GM18498 (cell line): ENCODE measurements around the gene MON2.
A peak's percentile ranks its signal among the peaks of the same experiment; 100 is the strongest.
"Not testable (repeated sequence)": the region's sequence is repeated elsewhere in the genome, so short reads cannot be mapped to it uniquely, and the experiment has no call there.

Experiments
- ATAC-seq: cut with Tn5 transposase; IDR thresholded peaks from one replicate; pipeline ENCODE4 v1.9.1; 2021; ENCODE audit warnings: mild to moderate bottlenecking, moderate library complexity; ENCODE audit not compliant: unreplicated experiment

MON2 gene

DNA sequence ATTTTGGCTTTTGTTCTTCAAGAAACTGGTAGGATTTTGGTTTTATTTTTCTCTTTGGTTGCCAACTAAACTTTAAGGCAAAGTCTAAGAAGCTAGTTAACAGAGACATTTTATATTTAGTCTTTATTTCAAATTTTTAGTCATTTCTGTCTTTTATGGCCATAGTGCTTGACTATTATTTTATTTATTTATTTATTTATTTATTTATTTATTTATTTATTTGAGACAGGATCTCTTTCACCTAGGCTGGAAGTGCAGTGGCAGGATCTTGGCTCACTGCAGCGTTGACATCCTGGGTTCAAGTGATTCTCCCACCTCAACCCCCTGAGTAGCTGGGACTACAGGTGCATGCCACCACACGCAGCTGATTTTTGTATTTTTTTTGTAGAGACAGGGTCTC, 3.1 kb downstream of the MON2 start:
- ATAC-seq = no peak

DNA sequence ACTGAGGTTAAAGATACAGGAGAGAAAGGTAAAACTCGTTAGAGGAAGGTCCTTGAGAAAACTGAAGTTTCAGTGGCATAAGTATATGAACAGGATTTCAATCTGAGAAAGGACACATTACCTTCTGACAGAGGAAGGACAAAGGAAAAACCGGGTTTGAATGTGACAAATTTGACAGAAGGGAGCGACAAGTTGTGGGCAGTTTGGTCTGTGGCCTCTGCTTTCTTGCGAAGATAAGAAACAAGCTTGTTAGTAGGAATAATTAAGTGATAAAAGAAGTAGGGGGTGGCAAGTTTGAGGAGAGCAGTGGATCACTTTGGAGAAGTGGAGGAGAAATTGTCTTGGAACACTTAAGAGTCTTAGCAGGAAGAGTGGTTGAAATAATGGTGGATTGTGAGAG, 5.1 kb downstream of the MON2 start:
- no peak for ATAC-seq

GRCh38 chr12:62472472-62472871, 5.8 kb downstream of the MON2 start:
- ATAC-seq = no peak

- no peak for ATAC-seq
Observed at GRCh38 chr12:62481843-62482540, 15.4 kb downstream of the MON2 start.

DNA sequence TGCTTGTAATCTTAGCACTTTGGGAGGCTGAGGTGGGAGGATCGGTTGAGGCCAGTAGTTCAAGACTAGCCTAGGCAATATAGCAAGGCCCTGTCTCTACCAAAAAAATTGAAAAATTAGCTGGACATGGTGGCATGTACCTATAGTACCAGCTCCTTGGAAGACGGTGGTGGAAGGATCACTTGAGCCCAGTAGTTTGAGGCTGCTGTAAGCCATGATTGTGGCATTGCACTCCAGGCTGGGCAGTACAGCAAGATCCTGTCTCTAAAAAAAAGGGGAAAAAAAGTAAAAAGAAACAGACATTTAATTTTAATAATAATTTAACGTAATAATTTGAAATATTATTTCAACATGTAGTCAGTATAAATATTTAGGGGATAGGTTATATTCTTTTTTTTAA, 16.1 kb downstream of the MON2 start:
- no peak for ATAC-seq

DNA sequence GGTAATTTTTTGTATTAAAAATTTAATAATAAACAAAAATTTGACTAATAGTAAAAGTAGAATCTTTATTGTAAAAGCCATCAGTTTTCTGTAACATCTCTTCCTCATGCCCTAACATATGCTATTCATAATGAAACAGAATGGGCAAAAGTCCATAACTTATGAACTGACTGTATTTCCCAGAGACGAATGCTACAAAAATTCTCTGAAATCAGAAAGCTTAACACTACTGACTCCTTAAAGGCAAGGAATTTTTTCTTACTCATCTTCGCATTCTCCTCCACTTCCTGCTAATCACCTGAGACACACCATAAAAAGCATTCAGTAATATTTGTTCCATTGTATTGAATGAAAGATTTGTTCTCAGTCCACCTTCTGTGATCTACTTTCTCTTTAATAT, 17.6 kb downstream of the MON2 start:
- no peak for ATAC-seq

- no peak for ATAC-seq
Observed at GRCh38 chr12:62505786-62506185, 39.2 kb downstream of the MON2 start.

- no peak for ATAC-seq
Observed at GRCh38 chr12:62512901-62513300, 46.3 kb downstream of the MON2 start.

DNA sequence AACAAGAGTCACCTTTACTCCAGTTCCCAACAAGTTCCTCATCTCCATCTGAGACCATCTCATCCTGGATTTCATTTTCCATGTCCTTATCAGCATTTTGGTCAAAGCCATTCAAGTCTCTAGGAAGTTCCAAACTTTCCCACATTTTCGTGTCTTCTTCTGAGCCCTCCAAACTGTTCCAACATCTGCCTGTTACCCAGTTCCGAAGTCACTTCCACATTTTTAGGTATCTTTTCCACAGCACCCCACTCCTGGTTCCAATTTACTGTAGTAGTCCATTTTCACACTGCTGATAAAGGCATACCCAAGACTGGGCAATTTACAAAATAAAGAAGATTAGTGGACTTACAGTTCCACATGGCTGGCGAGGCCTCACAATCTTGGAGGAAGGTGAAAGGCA, 47.5 kb downstream of the MON2 start:
- not testable (repeated sequence) for ATAC-seq

DNA sequence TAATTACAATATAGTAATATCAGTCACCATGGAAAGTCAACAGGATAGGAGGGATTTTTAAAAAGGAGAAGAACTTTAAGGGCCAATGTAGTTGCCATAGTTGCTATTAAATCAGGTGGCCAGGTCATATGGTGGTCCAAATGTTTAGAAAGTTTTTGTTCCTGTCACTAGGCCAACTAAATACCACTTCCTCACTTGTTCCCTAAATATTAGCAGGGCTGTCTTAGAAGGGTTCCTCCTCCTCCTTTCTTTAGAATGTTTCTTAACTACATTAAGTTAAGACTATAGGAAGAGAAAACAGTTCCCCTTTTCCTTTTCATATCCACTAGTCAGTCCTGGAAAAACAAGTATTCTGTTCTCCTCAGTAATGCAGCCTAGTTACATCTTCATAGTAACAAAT, 50.3 kb downstream of the MON2 start:
- no peak for ATAC-seq

DNA sequence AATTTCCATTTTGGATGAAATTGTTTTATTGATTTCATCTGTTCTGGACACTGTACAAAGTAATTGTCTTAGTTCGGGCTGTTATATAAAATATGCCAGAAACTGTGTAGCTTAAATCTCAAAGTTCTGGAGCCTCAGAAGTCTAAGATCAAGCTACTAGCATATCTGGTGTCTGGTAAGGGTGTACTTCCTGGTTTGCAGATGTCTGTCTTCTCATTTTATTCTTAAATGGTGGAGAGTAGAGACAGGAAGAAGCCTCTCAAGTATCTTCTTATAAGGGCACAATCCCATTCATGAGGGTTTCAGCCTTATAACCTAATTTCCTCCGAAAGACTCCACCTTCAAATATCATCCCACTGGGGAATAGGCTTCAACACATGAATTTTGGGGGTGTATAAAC, 51.3 kb downstream of the MON2 start:
- no peak for ATAC-seq

DNA sequence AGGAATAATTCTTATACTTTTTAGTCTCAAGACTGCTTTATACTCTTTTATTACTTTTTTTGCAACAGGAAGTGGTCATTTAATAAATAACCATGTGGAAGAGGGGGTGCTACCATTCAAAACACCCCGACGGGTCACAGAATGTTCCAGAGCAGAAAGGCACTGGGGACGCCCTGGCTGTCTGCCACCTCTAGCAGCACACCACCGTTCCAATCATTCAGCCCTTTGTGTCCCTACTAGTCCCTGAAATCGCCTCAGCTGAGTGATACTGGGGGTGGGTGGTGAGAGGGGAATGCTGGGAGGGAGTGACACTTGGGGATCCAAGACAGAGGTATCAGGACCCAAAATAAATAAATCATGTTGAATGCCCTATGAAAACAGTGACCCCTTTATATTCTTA, 52.4 kb downstream of the MON2 start:
- ATAC-seq = no peak

- ATAC-seq = no peak
Observed at GRCh38 chr12:62520361-62520760, 53.7 kb downstream of the MON2 start.

GRCh38 chr12:62522984-62523383, 56.4 kb downstream of the MON2 start:
- ATAC-seq = peak; percentile 60

DNA sequence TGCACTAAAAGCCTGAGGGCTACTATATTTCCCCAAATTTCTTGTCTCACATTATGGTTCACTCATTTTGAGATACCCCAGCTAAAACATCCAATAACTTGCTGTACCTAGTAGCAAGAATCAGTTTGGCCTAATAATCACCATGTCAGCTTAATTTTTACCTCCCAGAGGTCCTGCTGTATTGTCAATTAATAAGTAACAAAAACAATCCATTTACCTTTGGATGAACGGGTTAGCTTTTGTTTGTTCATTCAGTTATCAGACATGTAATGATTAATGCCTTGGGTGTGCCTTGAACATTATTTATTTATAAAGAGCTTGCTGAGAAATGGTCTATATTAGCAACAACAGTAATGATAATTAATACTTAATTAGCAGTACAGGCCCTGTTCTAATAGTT, 57.0 kb downstream of the MON2 start:
- no peak for ATAC-seq

DNA sequence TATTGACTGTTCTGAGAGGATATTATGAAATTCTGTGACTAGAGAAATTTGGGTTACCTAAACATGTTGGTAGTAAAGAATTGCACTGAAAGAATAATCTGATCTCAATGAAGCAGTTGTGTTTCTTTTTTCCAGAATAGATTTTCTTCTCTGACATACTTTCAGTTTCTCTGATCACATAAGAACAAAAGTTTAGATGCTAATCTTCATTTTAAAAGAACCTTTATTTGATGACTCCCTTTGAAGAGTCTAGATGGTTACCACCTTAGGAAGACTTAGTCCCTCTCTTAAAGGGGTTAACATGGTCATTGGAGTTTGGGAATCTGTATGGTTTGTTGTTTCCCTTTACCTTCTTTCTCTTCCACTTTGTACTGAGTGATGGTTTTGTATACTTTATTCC, 58.6 kb downstream of the MON2 start:
- no peak for ATAC-seq

DNA sequence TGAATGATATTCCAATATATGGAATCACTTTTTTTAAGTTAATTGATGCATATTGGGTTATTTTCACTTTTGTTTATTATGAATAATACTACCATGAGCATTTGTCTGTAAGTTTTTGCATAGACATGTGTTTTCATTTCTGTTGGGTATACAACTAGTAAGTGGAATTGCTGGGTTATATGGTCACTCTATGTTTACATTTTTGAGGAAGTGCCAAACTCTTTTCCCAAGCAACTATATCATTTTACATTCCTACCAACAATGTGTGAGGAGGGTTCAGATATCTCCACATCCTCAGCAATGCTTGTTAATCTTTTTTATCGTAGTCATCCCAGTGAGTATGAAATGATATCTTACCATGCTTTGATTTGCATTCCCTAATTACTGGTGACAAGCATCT, 64.0 kb downstream of the MON2 start:
- no peak for ATAC-seq

DNA sequence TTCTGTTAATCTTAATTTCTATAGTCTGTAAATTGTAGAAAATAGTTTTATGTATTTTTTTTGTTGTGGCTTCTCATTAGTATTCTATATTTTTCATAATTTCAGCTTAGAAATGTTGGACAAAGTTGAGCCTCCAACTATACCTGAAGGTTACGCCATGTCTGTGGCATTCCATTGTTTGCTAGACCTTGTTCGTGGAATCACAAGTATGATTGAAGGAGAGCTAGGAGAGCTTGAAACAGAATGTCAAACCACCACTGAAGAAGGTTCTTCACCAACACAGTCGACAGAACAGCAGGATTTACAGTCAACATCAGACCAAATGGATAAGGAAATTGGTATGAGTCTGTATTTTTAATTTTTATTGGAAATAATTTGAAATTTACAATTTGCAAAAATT, 65.7 kb downstream of the MON2 start:
- no peak for ATAC-seq

DNA sequence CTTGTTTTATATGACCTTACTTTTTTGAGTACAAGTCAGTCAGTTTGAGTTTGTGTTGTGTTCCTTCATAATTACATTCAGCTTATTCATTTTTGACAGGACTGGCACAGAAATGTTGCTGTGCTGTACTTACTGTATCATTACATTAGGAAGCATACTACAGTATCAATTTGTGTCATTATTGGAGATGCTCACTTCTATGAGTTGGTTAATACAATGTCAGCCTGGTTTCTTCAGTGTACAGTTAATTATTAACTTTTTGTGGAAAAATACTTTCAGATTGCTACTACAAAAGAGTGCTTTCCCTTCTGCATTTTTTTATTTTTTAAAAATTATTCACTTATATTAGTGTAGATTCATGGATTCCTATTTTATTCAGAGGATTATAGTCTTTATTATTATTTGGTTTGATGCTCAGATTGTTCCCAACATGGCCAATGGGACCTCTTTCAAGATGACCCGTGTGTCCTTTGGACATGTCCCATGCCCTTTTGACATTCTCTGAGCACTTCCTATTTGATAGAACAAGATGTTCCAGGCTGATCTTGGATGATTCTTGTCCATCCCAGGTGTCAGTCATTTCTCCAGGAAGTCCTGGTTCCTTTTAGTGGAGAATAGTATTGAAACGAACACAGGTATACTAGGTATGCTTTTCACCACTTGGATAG, 66.6 kb downstream of the MON2 start:
- ATAC-seq = no peak

DNA sequence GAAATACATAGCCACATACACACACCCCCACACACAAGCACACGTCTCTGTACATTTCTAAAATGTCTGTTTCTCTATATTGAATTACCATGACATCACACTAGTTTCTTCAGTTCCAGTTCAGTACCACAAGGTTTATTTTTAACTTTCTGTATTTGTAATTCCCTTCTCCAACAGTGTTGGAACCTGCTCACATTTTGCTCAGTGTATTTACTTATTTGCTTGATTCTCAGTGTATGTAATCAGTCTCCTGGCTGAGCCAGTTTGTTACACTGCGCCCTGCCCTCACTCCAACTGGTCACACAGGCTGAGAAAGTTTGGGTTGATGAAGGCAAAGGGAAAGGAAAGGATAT, 67.1 kb downstream of the MON2 start:
- no peak for ATAC-seq

DNA sequence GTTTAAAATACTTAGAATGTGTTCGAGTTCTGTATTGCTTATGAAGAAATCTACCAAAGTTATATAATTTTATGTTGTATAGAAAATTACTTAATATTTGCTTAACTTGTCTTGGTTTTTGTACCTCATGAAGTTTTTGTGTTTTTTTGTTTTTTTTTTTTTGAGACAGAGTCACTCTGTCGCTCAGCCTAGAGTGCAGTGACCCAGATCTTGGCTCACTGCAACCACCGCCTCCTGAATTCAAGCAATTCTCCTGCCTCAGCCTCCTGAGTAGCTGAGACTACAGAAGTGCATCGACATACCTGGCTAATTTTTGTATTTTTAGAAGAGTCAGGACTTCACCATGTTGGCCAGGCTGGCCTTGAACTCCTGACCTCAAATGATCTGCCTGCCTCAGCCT, 69.9 kb downstream of the MON2 start:
- ATAC-seq = no peak

DNA sequence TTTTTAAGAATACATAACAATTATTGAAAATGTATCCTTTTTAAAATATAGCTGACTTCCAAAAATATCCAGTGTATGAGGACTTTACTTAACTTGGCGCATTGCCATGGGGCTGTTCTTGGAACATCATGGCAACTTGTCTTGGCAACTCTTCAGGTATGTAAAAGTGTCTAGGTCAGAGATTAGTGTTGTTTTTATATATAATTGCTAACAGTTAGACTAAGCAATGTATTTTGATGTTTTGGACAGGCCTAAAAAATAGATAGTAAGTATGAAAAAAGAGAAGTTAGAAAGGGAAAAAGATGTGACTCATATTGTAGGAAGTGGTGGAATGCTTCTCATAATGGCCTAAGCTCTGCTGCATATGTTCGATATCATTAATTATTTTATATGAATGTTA, 70.9 kb downstream of the MON2 start:
- no peak for ATAC-seq

GRCh38 chr12:62540354-62540753, 73.7 kb downstream of the MON2 start:
- no peak for ATAC-seq
